ENCODE results near the gene SIVA1.

Gene SIVA1

DNA sequence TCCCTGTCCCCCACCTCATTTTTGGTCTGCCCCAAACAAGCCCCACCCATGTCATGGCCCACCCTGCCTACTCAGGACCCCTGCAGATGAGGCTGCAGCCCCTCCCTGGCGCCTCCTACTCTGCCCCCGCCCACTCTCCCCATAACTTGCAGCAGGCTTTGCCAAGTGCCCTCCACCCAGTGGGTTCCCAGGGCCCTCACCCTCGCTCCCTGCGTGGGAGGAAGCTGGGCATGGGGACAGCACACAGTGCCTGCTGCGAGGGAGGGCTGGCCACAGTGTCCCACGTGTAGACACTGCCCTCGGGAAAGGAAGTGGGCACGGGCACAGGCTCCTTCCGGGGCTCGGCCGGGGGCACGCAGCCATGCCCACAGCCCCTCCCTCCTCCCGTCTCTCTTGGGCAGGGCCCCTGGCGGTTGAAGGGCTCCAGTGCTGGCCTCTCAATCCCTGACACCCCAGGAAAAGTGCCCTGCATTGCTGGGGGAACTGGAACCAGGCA is 33.2 kb downstream of the SIVA1 start:
- no peaks in the 10 kb centered on the region; the same call in 1 of the 2 replicates for H3K79me2 ChIP-seq (ENCODE audit: insufficient read depth, low read length)
- H2AFZ ChIP-seq (ENCODE audit: low read depth, low read length, severe bottlenecking): no peak overlapping the region
- H3K9ac ChIP-seq (ENCODE audit: low read length): no peak overlapping the region
- H3K9me3 ChIP-seq (ENCODE audit: insufficient read depth, low read length): no peaks in the 10 kb centered on the region
- no peaks in the 10 kb centered on the region for H4K20me1 ChIP-seq (ENCODE audit: low read depth, low read length)
- H3K4me2 ChIP-seq (ENCODE audit: low read depth, low read length, poor library complexity, severe bottlenecking): no peak overlapping the region
- no peaks in the 10 kb centered on the region for H3K27me3 ChIP-seq (ENCODE audit: low read length)
- H3K27ac ChIP-seq (ENCODE audit: low read depth, low read length): no peak overlapping the region
- no peaks in the 10 kb centered on the region for H3K9me2 ChIP-seq (replicated peaks; ENCODE audit: insufficient read depth, low read length)
- H3K36me3 ChIP-seq (ENCODE audit: low read length): no peaks in the 10 kb centered on the region
- TF ChIP-seq, protein P1, sequence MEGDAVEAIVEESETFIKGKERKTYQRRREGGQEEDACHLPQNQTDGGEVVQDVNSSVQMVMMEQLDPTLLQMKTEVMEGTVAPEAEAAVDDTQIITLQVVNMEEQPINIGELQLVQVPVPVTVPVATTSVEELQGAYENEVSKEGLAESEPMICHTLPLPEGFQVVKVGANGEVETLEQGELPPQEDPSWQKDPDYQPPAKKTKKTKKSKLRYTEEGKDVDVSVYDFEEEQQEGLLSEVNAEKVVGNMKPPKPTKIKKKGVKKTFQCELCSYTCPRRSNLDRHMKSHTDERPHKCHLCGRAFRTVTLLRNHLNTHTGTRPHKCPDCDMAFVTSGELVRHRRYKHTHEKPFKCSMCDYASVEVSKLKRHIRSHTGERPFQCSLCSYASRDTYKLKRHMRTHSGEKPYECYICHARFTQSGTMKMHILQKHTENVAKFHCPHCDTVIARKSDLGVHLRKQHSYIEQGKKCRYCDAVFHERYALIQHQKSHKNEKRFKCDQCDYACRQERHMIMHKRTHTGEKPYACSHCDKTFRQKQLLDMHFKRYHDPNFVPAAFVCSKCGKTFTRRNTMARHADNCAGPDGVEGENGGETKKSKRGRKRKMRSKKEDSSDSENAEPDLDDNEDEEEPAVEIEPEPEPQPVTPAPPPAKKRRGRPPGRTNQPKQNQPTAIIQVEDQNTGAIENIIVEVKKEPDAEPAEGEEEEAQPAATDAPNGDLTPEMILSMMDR (IDR thresholded peaks at IDR 0.05; ENCODE audit: insufficient read depth, low read length, poor library complexity, severe bottlenecking): no peak
- H3K4me3 ChIP-seq (ENCODE audit: insufficient read depth, low read length, poor library complexity, severe bottlenecking): no peak overlapping the region
- H3F3A ChIP-seq (ENCODE audit: insufficient read depth): no peaks in the 10 kb centered on the region

DNA sequence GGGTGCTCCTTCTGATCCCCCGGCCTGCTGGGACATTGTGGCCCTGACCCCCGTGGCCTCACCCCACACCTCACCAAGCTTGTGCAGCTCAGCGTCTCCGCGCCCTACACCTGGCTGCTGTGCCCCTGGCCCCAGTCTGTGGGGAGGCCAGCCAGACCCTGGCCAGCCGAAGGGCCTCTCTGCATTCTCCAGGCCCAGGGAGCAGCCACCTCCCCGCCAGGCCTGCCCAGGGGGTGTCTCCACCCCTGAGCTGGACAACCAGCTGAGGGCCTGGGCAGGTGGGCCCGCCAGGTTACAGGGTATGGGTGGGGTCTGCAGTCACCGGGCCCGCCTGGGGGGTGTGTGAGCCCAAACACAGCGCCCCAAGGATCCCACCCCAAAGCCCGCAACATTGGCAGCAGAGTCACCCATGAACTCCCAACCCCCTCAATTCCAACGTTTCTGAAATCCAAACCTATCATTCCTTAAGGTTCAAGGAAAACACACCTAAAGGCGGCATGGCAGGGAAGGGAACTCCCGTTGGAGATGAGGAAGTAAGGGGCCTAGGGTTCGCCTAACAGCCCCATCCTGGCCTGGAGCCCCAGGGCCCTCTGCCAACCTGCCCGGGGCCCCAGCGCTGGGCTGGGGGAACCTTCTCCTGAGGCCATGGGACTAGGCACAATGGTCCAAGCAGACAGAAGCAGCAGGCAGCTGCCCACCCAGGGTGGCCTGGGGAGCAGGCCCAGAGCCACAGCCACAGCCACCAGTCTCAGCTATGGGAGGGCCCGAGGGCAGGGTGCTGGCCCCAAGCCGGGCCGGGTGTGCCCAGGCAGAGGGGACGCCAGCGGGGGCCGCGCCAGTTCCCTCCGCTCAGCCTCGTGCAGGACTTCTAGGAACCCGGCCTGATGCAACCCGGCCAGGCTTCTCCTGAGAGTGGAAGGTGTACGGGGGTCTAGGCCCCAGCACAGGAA is 34.1 kb downstream of the SIVA1 start:
- no peaks in the 10 kb centered on the region for H4K20me1 ChIP-seq (ENCODE audit: low read depth, low read length)
- H3K36me3 ChIP-seq (ENCODE audit: low read length): no peaks in the 10 kb centered on the region
- H3K9me2 ChIP-seq (replicated peaks; ENCODE audit: insufficient read depth, low read length): no peaks in the 10 kb centered on the region
- H3F3A ChIP-seq (ENCODE audit: insufficient read depth): no peaks in the 10 kb centered on the region
- no peak overlapping the region for H2AFZ ChIP-seq (ENCODE audit: low read depth, low read length, severe bottlenecking)
- no peak overlapping the region for H3K4me3 ChIP-seq (ENCODE audit: insufficient read depth, low read length, poor library complexity, severe bottlenecking)
- no peaks in the 10 kb centered on the region for H3K9me3 ChIP-seq (ENCODE audit: insufficient read depth, low read length)
- no peaks in the 10 kb centered on the region; the same call in 1 of the 2 replicates for H3K79me2 ChIP-seq (ENCODE audit: insufficient read depth, low read length)
- no peak overlapping the region for H3K27ac ChIP-seq (ENCODE audit: low read depth, low read length)
- no peak overlapping the region for H3K4me2 ChIP-seq (ENCODE audit: low read depth, low read length, poor library complexity, severe bottlenecking)
- no peaks in the 10 kb centered on the region for H3K27me3 ChIP-seq (ENCODE audit: low read length)
- TF ChIP-seq, protein P1 (IDR thresholded peaks at IDR 0.05; ENCODE audit: insufficient read depth, low read length, poor library complexity, severe bottlenecking): no peak
- no peak for TF ChIP-seq EZH2phosphoT487 (conservative IDR thresholded peaks at IDR 0.05; ENCODE audit: low read length)
- no peak overlapping the region for H3K9ac ChIP-seq (ENCODE audit: low read length)

DNA sequence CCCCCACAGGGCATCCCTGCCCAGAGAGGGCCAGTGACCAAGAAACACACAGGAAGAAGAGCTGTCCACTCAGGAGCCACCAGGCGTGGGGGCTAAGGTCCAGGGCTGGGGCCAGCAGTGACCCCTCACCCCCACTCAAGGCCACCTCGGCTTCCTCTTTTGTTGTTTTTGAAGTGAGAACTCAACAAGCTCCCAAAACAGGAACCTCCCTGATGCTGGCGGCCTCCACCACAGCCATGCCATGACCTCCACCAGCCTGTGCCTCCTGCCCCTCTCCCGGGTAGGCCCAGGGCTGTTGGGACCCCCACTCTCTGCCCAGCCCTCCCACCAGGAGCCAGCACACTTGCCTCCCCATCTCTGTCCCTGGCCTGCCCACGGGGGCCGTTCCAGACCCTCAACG is 34.8 kb downstream of the SIVA1 start:
- Histone ChIP-seq H3K36me3 (ENCODE audit: low read length) (no peaks in the 10 kb centered on the region), H3K79me2 (ENCODE audit: insufficient read depth, low read length) (no peaks in the 10 kb centered on the region; the same call in 1 of the 2 replicates)

More for the DNA sequence above, 34.8 kb downstream of the SIVA1 start:
- H3K9ac ChIP-seq (ENCODE audit: low read length): no peak overlapping the region
- H3K27me3 ChIP-seq (ENCODE audit: low read length): no peaks in the 10 kb centered on the region
- no peaks in the 10 kb centered on the region for H4K20me1 ChIP-seq (ENCODE audit: low read depth, low read length)
- H3F3A ChIP-seq (ENCODE audit: insufficient read depth): no peaks in the 10 kb centered on the region
- H3K9me2 ChIP-seq (replicated peaks; ENCODE audit: insufficient read depth, low read length): no peaks in the 10 kb centered on the region
- no peak overlapping the region for H2AFZ ChIP-seq (ENCODE audit: low read depth, low read length, severe bottlenecking)
- no peak for TF ChIP-seq EZH2phosphoT487 (conservative IDR thresholded peaks at IDR 0.05; ENCODE audit: low read length)
- TF ChIP-seq, protein P1 (IDR thresholded peaks at IDR 0.05; ENCODE audit: insufficient read depth, low read length, poor library complexity, severe bottlenecking): no peak
- H3K4me2 ChIP-seq (ENCODE audit: low read depth, low read length, poor library complexity, severe bottlenecking): no peak overlapping the region
- H3K4me3 ChIP-seq (ENCODE audit: insufficient read depth, low read length, poor library complexity, severe bottlenecking): no peak overlapping the region
- H3K27ac ChIP-seq (ENCODE audit: low read depth, low read length): no peak overlapping the region
- no peaks in the 10 kb centered on the region for H3K9me3 ChIP-seq (ENCODE audit: insufficient read depth, low read length)

Data from SU-DHL-6 (cell line).